Activated naive CD4-positive, alpha-beta T cell treated with anti-CD3 and anti-CD28 coated beads, Interleukin-2, amount 50 U/mL, for 72 hours (primary cell): ENCODE measurements around the gene OR1N2. TPM values are rescaled to one million over a fixed set of nuclear protein-coding genes. Genes with fewer than 3 reads are reported as not detected.
"Not testable (repeated sequence)": the region's sequence is repeated elsewhere in the genome, so short reads cannot be mapped to it uniquely, and the experiment has no call there.

Experiments
- ATAC-seq, 2 donors: fragments of 150-1000 bp; cut with Tn5 transposase; 2 replicates each; pipeline ENCODE4 v1.10.0; 2021; ENCODE audit warnings: mild to moderate bottlenecking in 2 of 2, moderate library complexity in 2 of 2
- DNase-seq, 2 donors: peaks; one replicate each; pipeline ENCODE4 v3.0.0; 2021 to 2022; ENCODE audit warnings: low spot score in 2 of 2
- H3K27ac Mint-ChIP-seq, 2 donors: one replicate each; pipeline ENCODE4 v1.8.0; 2022; ENCODE audit warnings: mild to moderate bottlenecking in 2 of 2, mixed read lengths in 2 of 2
- H3K36me3 Mint-ChIP-seq, 2 donors: one replicate each; pipeline ENCODE4 v1.8.0; 2022; ENCODE audit warnings: mixed read lengths in 2 of 2
- H3K9me3 Mint-ChIP-seq, 2 donors: one replicate each; pipeline ENCODE4 v1.8.0; 2022; ENCODE audit warnings: mixed read lengths in 2 of 2
- total RNA-seq, 2 donors: library from RNA; stranded (reverse); gene quantifications; one replicate each; pipeline ENCODE4 v1.2.3, GENCODE V29; 2022

The OR1N2 gene
- total RNA-seq, 2 donors from 2014 or later, result not detected

DNA sequence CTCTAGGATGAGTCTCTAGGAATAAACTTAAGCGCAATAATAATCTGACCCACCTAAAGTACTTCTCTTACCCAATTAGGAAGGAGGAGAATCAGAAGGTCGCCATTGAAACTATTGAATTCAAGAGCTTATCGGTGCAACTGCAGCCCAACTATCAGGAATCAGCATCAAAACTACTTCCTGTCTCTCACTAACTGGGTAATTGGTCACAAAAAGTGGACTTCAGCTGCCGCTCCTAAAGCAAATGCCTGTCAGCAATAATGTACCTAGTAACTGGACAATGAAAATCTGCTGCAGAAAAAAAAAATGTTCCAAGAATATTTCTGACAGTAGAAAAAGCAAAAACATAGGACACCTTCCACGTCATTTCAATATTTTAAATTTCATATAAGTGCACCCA is 27.0 kb downstream of the OR1N2 start:
- H3K9me3 Mint-ChIP-seq, result no peaks in the 10 kb centered on the region
- no peak overlapping the region for H3K27ac Mint-ChIP-seq
- ATAC-seq (no peak), DNase-seq (no peak)
- no peaks in the 10 kb centered on the region for H3K36me3 Mint-ChIP-seq

DNA sequence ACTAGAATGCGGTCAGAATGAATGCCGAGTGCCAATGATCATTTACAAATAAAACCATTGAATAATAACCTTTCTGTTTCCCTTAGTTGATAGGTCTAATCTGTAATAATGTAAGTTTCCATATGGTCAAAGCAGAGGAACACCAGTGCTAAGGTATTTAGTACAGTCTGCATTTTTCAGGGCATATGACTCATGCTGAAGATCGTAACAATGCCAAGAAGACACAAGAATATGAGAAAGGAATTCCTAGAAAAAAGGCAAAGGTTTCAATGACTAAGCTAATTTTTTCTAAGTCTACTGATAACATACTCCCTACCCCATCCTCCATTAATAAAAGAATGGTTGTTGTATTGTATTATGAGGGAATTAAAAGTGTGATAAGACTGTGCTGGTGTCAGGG is 27.4 kb downstream of the OR1N2 start:
- H3K27ac Mint-ChIP-seq, result no peak overlapping the region
- DNase-seq (no peak), ATAC-seq (no peak)
- H3K36me3 Mint-ChIP-seq, result no peaks in the 10 kb centered on the region
- H3K9me3 Mint-ChIP-seq, result no peaks in the 10 kb centered on the region

DNA sequence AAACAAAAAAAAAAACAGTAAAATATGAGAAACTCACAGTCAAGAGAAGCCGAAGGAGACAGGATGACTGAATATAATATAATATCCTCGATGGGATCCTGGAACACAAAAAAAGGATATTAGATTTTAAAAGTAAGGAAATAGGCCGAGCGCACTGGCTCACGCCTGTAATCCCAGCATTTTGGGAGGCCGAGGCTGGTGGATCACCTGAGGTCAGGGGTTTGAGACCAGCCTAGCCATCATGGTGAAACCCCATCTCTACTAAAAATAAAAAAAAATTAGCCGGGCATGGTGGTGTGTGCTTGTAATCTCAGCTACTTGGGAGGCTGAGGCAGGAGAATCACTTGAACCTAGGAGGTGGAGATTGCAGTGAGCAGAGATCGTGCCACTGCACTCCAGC is 30.4 kb downstream of the OR1N2 start, which contains the start of gene OR1L8:
Gene OR1L8 (minus strand): TSS at position 101 of the 400 bp plus-strand sequence. CDS start 14,907 bp downstream, outside the sequence.
- H3K27ac Mint-ChIP-seq, H3K9me3 Mint-ChIP-seq, DNase-seq, H3K36me3 Mint-ChIP-seq, ATAC-seq: not testable (repeated sequence)

Other genes starting within 250 kb of the OR1N2 start
- under 1 TPM; 0.25 to 0.54 TPM for gene PTGS1, start 182.1 kb upstream of the OR1N2 start, total RNA-seq
- gene OR1J1, start 75.2 kb upstream of the OR1N2 start, total RNA-seq, result not detected
- gene OR1J2, start 42.3 kb upstream of the OR1N2 start, total RNA-seq, result under 1 TPM in 1 of 2 donors, not detected in 1; 0.34 TPM
- under 1 TPM in 1 of 2 donors, not detected in 1; 0.82 TPM for gene OR1J4, start 34.0 kb upstream of the OR1N2 start, total RNA-seq
- gene OR1N1, start 25.8 kb upstream of the OR1N2 start, total RNA-seq, result not detected
- not detected for gene OR1L8, start 30.3 kb downstream of the OR1N2 start, total RNA-seq
- under 1 TPM in 1 of 2 donors, not detected in 1; 0.35 TPM for gene OR1Q1, start 61.6 kb downstream of the OR1N2 start, total RNA-seq
- not detected for gene OR1B1, start 104.5 kb downstream of the OR1N2 start, total RNA-seq
- not detected for gene OR1L1, start 108.6 kb downstream of the OR1N2 start, total RNA-seq
- gene OR1L3, start 122.0 kb downstream of the OR1N2 start, total RNA-seq, result not detected
- gene OR1L4, start 170.9 kb downstream of the OR1N2 start, total RNA-seq, result not detected
- not detected for gene OR1L6, start 189.2 kb downstream of the OR1N2 start, total RNA-seq
- not detected for gene OR5C1, start 235.8 kb downstream of the OR1N2 start, total RNA-seq
- gene OR1K1, start 247.0 kb downstream of the OR1N2 start, total RNA-seq, result not detected